ENCODE results near the gene TNIK. TPM values are rescaled to one million over a fixed set of nuclear protein-coding genes. Genes with fewer than 3 reads are reported as not detected.

The TNIK gene
- total and polyA plus RNA-seq, 10 donors: 0.85 to 34.5 (median 14.1) TPM

- Histone ChIP-seq H3K27me3 (replicated peaks in 1 of 7) (peaks cover 0 to 53% (median 0%) of the 10 kb centered on the region in 7 donors), H3K27ac (peak overlapping the region in 6 of 8 donors; percentile 3 to 87 (median 76)), H3K9me3 (no peaks in the 10 kb centered on the region), H3K36me3 (no peaks in the 10 kb centered on the region), H3K4me1 (peaks cover 10 to 68% (median 37%) of the 10 kb centered on the region in 6 donors), H3K4me3 (peak overlapping the region; percentile 59 to 96 (median 74))
- peak; percentile 82 for DNase-seq
- 2 to 5% (median 5%) methylated on average over 23 of the region's 23 CpGs for WGBS, 5 donors
- TF ChIP-seq POLR2A (IDR thresholded peaks at IDR 0.05) (no peak), POLR2AphosphoS5 (IDR thresholded peaks at IDR 0.05) (peak in 2 of 3 donors; percentile 18 to 38), CTCF (IDR thresholded peaks at IDR 0.05 in 8 of 11, conservative IDR thresholded peaks at IDR 0.05 in 3 of 11) (no peak)
- intact Hi-C loops (cut with DNase I; ENCODE audit: low total_unique reads): no loop called here
Measured at GRCh38 chr3:171458071-171458863, 1.9 kb downstream of the TNIK start.

GRCh38 chr3:171457607-171458061, 2.6 kb downstream of the TNIK start:
- Histone ChIP-seq H3K27me3 (replicated peaks in 1 of 7) (peaks cover 0 to 47% (median 0%) of the 10 kb centered on the region in 7 donors), H3K27ac (peak overlapping the region in 4 of 8 donors; percentile 72 to 87 (median 77)), H3K4me3 (peak overlapping the region; percentile 4 to 96 (median 74)), H3K36me3 (no peaks in the 10 kb centered on the region), H3K9me3 (no peaks in the 10 kb centered on the region), H3K4me1 (peaks cover 10 to 68% (median 37%) of the 10 kb centered on the region in 6 donors)
- peak; percentile 70 for DNase-seq
- intact Hi-C loops (cut with DNase I; ENCODE audit: low total_unique reads): no loop called here
- 20 to 27% (median 23%) methylated on average over 7 of the region's 7 CpGs for WGBS, 5 donors
- TF ChIP-seq POLR2AphosphoS5 (IDR thresholded peaks at IDR 0.05) (no peak), POLR2A (IDR thresholded peaks at IDR 0.05) (no peak), CTCF (IDR thresholded peaks at IDR 0.05 in 8 of 11, conservative IDR thresholded peaks at IDR 0.05 in 3 of 11) (no peak)

GRCh38 chr3:171456765-171457606, 3.2 kb downstream of the TNIK start:
- Histone ChIP-seq H3K27ac (peak overlapping the region in 4 of 8 donors; percentile 72 to 87 (median 77)), H3K36me3 (no peaks in the 10 kb centered on the region), H3K4me3 (peak overlapping the region in 2 of 8 donors; percentile 76 to 96), H3K9me3 (no peaks in the 10 kb centered on the region), H3K4me1 (peaks cover 10 to 62% (median 37%) of the 10 kb centered on the region in 6 donors), H3K27me3 (replicated peaks in 1 of 7) (peaks cover 0 to 40% (median 0%) of the 10 kb centered on the region in 7 donors)
- TF ChIP-seq POLR2A (IDR thresholded peaks at IDR 0.05): no peak
- no peak for TF ChIP-seq POLR2AphosphoS5 (IDR thresholded peaks at IDR 0.05)
- TF ChIP-seq CTCF (IDR thresholded peaks at IDR 0.05 in 8 of 11, conservative IDR thresholded peaks at IDR 0.05 in 3 of 11): no peak
- intact Hi-C loops (cut with DNase I; ENCODE audit: low total_unique reads): no loop called here
- DNase-seq: no peak
- WGBS, 5 donors: 75 to 81% (median 76%) methylated on average over 6 of the region's 6 CpGs
